Endodermal cell (in vitro differentiated cells): ENCODE results near the gene NCK1. TPM values are rescaled to one million over a fixed set of nuclear protein-coding genes. Genes with fewer than 3 reads are reported as not detected.

Experiments
- DNase-seq: peaks from one replicate; pipeline ENCODE4 v3.0.0-alpha.2; 2017
- H3K27ac ChIP-seq: 2 replicates; pipeline ENCODE4 v1.5.1; 2013; ENCODE audit warnings: mild to moderate bottlenecking, low read depth, low read length, moderate library complexity
- H3K27me3 ChIP-seq: 2 replicates; pipeline ENCODE4 v1.6.1; 2013; ENCODE audit warnings: mild to moderate bottlenecking, low read length, moderate library complexity; ENCODE audit not compliant: insufficient read depth, control insufficient read depth, poor library complexity, severe bottlenecking
- H3K36me3 ChIP-seq: 2 replicates; pipeline ENCODE4 v1.7.0; 2013; ENCODE audit warnings: mild to moderate bottlenecking, low read length, moderate library complexity; ENCODE audit not compliant: control insufficient read depth, insufficient read depth
- H3K4me1 ChIP-seq: one replicate; pipeline ENCODE4 v1.7.0; 2013; ENCODE audit warnings: low read length; ENCODE audit not compliant: control insufficient read depth, insufficient read depth
- H3K4me3 ChIP-seq: 2 replicates; pipeline ENCODE4 v1.5.1; 2013; ENCODE audit warnings: mild to moderate bottlenecking, low read length, moderate library complexity
- H3K9ac ChIP-seq: 2 replicates; pipeline ENCODE4 v1.6.1; 2013; ENCODE audit warnings: mild to moderate bottlenecking, low read length, moderate library complexity; ENCODE audit not compliant: poor library complexity, severe bottlenecking; ENCODE audit errors: extremely low read depth
- H3K9me3 ChIP-seq: 2 replicates; pipeline ENCODE4 v1.6.1; 2013; ENCODE audit warnings: mild to moderate bottlenecking, low read length, moderate library complexity; ENCODE audit not compliant: control insufficient read depth
- H3K27ac Mint-ChIP-seq: 2 replicates; pipeline ENCODE4 v1.8.0; 2020; ENCODE audit warnings: mixed read lengths
- H3K27me3 Mint-ChIP-seq: 2 replicates; pipeline ENCODE4 v1.8.0; 2021; ENCODE audit warnings: mild to moderate bottlenecking, mixed read lengths; ENCODE audit not compliant: insufficient read depth
- H3K36me3 Mint-ChIP-seq: 2 replicates; pipeline ENCODE4 v1.8.0; 2020; ENCODE audit warnings: low read depth, mixed read lengths
- H3K4me1 Mint-ChIP-seq: 2 replicates; pipeline ENCODE4 v1.8.0; 2020; ENCODE audit warnings: mixed read lengths
- H3K4me3 Mint-ChIP-seq: 2 replicates; pipeline ENCODE4 v1.8.0; 2020; ENCODE audit warnings: mild to moderate bottlenecking, moderate library complexity, mixed read lengths
- H3K9me3 Mint-ChIP-seq: 2 replicates; pipeline ENCODE4 v1.8.0; 2020; ENCODE audit warnings: mild to moderate bottlenecking, mixed read lengths
- CTCF ChIP-seq: fragments of 200-600 bp; sonication (generic); conservative IDR thresholded peaks from 2 replicates; pipeline ENCODE4 v1.5.0; 2021; ENCODE audit warnings: antibody characterized with exemption, mild to moderate bottlenecking
- WGBS, 2 experiments: methylation state at CpG; one replicate each; pipeline versions ENCODE4 v1.1.5 to v1.1.7; 2013; ENCODE audit warnings: missing lambda C conversion rate in 2 of 2, mixed read lengths in 1 of 2; ENCODE audit not compliant: insufficient coverage in 1 of 2, insufficient read length in 1 of 2; 5-methylcytosine and 5-hydroxymethylcytosine counted together
- total RNA-seq, 2 donors: library from RNA; stranded (reverse); fragmentation: NEBNext Ultra II Directional in 1 of 2; extraction: Animal tissue kit (Norgen Biotek cat#: 25700) in 1 of 2; gene quantifications; 2 replicates in 1 of 2; 3 replicates in 1 of 2; pipeline ENCODE4 v1.2.1, GENCODE V29; 2021

NCK1 gene
- total RNA-seq, 2 donors from 2014 or later, result 24.5 to 28.9 TPM

GRCh38 chr3:136992115-136992514, 130.1 kb downstream of the NCK1 start:
- H3K9me3 ChIP-seq, result no peaks in the 10 kb centered on the region
- no peak overlapping the region for H3K27ac ChIP-seq
- H3K4me1 ChIP-seq, result peaks cover 3% of the 10 kb centered on the region
- no peaks in the 10 kb centered on the region for H3K27me3 ChIP-seq
- Mint-ChIP-seq H3K27me3 (no peaks in the 10 kb centered on the region), H3K9me3 (peaks cover 15% of the 10 kb centered on the region), H3K4me1 (peaks cover 4% of the 10 kb centered on the region), H3K27ac (no peak overlapping the region), H3K36me3 (peaks cover 6% of the 10 kb centered on the region), H3K4me3 (no peak overlapping the region)
- TF ChIP-seq CTCF, result no peak
- no peak overlapping the region for H3K4me3 ChIP-seq
- DNase-seq, result no peak
- no peaks in the 10 kb centered on the region for H3K36me3 ChIP-seq
- no peak overlapping the region for H3K9ac ChIP-seq
- WGBS, 2 experiments, result 91 to 100% methylated on average over 1 to 2 of the region's 2 CpGs

- Histone ChIP-seq H3K9ac (no peak overlapping the region), H3K27me3 (no peaks in the 10 kb centered on the region), H3K4me3 (no peak overlapping the region), H3K9me3 (no peaks in the 10 kb centered on the region), H3K27ac (no peak overlapping the region), H3K4me1 (peaks cover 3% of the 10 kb centered on the region), H3K36me3 (no peaks in the 10 kb centered on the region)
- TF ChIP-seq CTCF, result no peak
- Mint-ChIP-seq H3K4me3 (no peak overlapping the region), H3K27me3 (no peaks in the 10 kb centered on the region), H3K9me3 (no peaks in the 10 kb centered on the region), H3K4me1 (peaks cover 4% of the 10 kb centered on the region), H3K27ac (no peak overlapping the region), H3K36me3 (no peaks in the 10 kb centered on the region)
- DNase-seq, result no peak
- 87 to 92% methylated on average over 4 to 8 of the region's 8 CpGs for WGBS, 2 experiments
These were observed 132.9 kb downstream of the NCK1 start for GRCh38 chr3:136994772-136995516.

GRCh38 chr3:136995652-136996051, 133.6 kb downstream of the NCK1 start:
- no peak overlapping the region for H3K4me3 Mint-ChIP-seq
- DNase-seq, result no peak
- no peak overlapping the region for H3K27ac Mint-ChIP-seq
- no peak for TF ChIP-seq CTCF
- no peaks in the 10 kb centered on the region for H3K9me3 Mint-ChIP-seq
- no peaks in the 10 kb centered on the region for H3K27me3 ChIP-seq
- no peaks in the 10 kb centered on the region for H3K9me3 ChIP-seq
- H3K4me1 Mint-ChIP-seq, result peaks cover 4% of the 10 kb centered on the region
- no peaks in the 10 kb centered on the region for H3K27me3 Mint-ChIP-seq
- no peak overlapping the region for H3K4me3 ChIP-seq
- 84% methylated on average over 1 of the region's 1 CpG; no CpG with 5 or more reads in 1 of the 2 experiments for WGBS, 2 experiments
- H3K36me3 ChIP-seq, result no peaks in the 10 kb centered on the region
- peaks cover 3% of the 10 kb centered on the region for H3K4me1 ChIP-seq
- H3K36me3 Mint-ChIP-seq, result no peaks in the 10 kb centered on the region
- no peak overlapping the region for H3K9ac ChIP-seq
- no peak overlapping the region for H3K27ac ChIP-seq

Other genes starting within 250 kb of the NCK1 start
- 10 to 100 TPM; 26.8 to 29.8 TPM for gene STAG1, start 109.8 kb upstream of the NCK1 start, total RNA-seq
- gene SLC35G2, start 43.1 kb upstream of the NCK1 start, total RNA-seq, result 1 to 10 TPM in 1 of 2 donors, under 1 TPM in 1; 0.77 to 1.4 TPM
- gene IL20RB, start 95.8 kb downstream of the NCK1 start, total RNA-seq, result 1 to 10 TPM; 1.7 to 2.1 TPM